ENCODE results near the gene KCTD6. TPM values are rescaled to one million over a fixed set of nuclear protein-coding genes. Genes with fewer than 3 reads are reported as not detected.
"Not testable (repeated sequence)": the region's sequence is repeated elsewhere in the genome, so short reads cannot be mapped to it uniquely, and the experiment has no call there.

KCTD6 gene
- total RNA-seq, 1 donor from 2014 or later = 7.5 TPM

- DNase-seq (ENCODE audit: low spot score) = no peak
- intact Hi-C loops (cut with DNase I) = no loop called here
Measured at GRCh38 chr3:58520403-58521335, 28.8 kb downstream of the KCTD6 start.

GRCh38 chr3:58521336-58521670 lies 29.4 kb downstream of the KCTD6 start:
- intact Hi-C loops (cut with DNase I) = no loop called here
- no peak for DNase-seq (ENCODE audit: low spot score)

GRCh38 chr3:58521917-58522631 lies 30.2 kb downstream of the KCTD6 start:
- no peak for DNase-seq (ENCODE audit: low spot score)
- intact Hi-C loops (cut with DNase I) = no loop called here

GRCh38 chr3:58522759-58523425 lies 31.0 kb downstream of the KCTD6 start:
- no peak for DNase-seq (ENCODE audit: low spot score)
- intact Hi-C loops (cut with DNase I) = no loop called here

- intact Hi-C loops (cut with DNase I) = no loop called here
- DNase-seq (ENCODE audit: low spot score) = no peak
Measured at GRCh38 chr3:58524326-58524888, 32.5 kb downstream of the KCTD6 start.

GRCh38 chr3:58526515-58526957 lies 34.6 kb downstream of the KCTD6 start:
- intact Hi-C loops (cut with DNase I) = no loop called here
- DNase-seq (ENCODE audit: low spot score) = no peak

- DNase-seq (ENCODE audit: low spot score); intact Hi-C loops (cut with DNase I): not testable (repeated sequence)
Measured at GRCh38 chr3:58527440-58527839, 35.5 kb downstream of the KCTD6 start.

- no peak for DNase-seq (ENCODE audit: low spot score)
- intact Hi-C loops (cut with DNase I) = loop anchor here (2.0 kb wide), 1 partner anchor 38 kb away; no protein-coding TSS in a partner anchor
Measured at GRCh38 chr3:58528629-58529028, 36.7 kb downstream of the KCTD6 start.

- no peak for DNase-seq (ENCODE audit: low spot score)
- intact Hi-C loops (cut with DNase I) = loop anchor here (2.0 to 10.0 kb wide), 3 partner anchors 39 to 222 kb away; partner anchors contain the start of genes HTD2, PXK and RPP14
Measured at GRCh38 chr3:58529516-58530353, 37.8 kb downstream of the KCTD6 start.

GRCh38 chr3:58530354-58530865 lies 38.5 kb downstream of the KCTD6 start:
- intact Hi-C loops (cut with DNase I) = loop anchor here (5.0 to 10.0 kb wide), 2 partner anchors 196 to 223 kb away; partner anchors contain the start of genes HTD2, PXK and RPP14
- no peak for DNase-seq (ENCODE audit: low spot score)

GRCh38 chr3:58531555-58531954 lies 39.7 kb downstream of the KCTD6 start:
- no peak for DNase-seq (ENCODE audit: low spot score)
- intact Hi-C loops (cut with DNase I) = loop anchor here (5.0 to 10.0 kb wide), 2 partner anchors 197 to 224 kb away; partner anchors contain the start of genes HTD2, PXK and RPP14

- no peak for DNase-seq (ENCODE audit: low spot score)
Measured at GRCh38 chr3:58531956-58532355, 40.1 kb downstream of the KCTD6 start.

GRCh38 chr3:58532794-58533220 lies 40.9 kb downstream of the KCTD6 start:
- peak; percentile 83 for DNase-seq (ENCODE audit: low spot score)
- intact Hi-C loops (cut with DNase I) = loop anchor here (1.0 to 10.0 kb wide), 3 partner anchors 70 to 226 kb away; partner anchors contain the start of genes HTD2, PXK and RPP14

More at GRCh38 chr3:58531956-58532355, 40.1 kb downstream of the KCTD6 start:
- intact Hi-C loops (cut with DNase I) = loop anchor here (1.0 to 10.0 kb wide), 3 partner anchors 69 to 225 kb away; partner anchors contain the start of genes HTD2, PXK and RPP14

- DNase-seq (ENCODE audit: low spot score) = no peak
- intact Hi-C loops (cut with DNase I) = loop anchor here (5.0 to 10.0 kb wide), 2 partner anchors 200 to 228 kb away; partner anchors contain the start of genes HTD2, PXK and RPP14
Measured at GRCh38 chr3:58534592-58535494, 42.9 kb downstream of the KCTD6 start.

GRCh38 chr3:58535531-58536500 lies 43.9 kb downstream of the KCTD6 start:
- intact Hi-C loops (cut with DNase I) = loop anchor here (10.0 kb wide), 1 partner anchor 201 kb away; the partner anchor contains the start of gene PXK
- DNase-seq (ENCODE audit: low spot score) = no peak
